GM23248 (cell line): ENCODE results near the gene PCK2.

Experiments
- EZH2 ChIP-seq: fragments of 200-600 bp; sonication (generic); IDR thresholded peaks from 2 replicates; pipeline ENCODE4 v1.6.1; 2018; ENCODE audit warnings: antibody characterized with exemption, mild to moderate bottlenecking; ENCODE audit not compliant: insufficient read depth, poor library complexity, severe bottlenecking
- EZH2phosphoT487 ChIP-seq: fragments of 200-600 bp; sonication (generic); IDR thresholded peaks from 2 replicates; pipeline ENCODE4 v1.6.1; 2018; ENCODE audit warnings: antibody characterized with exemption, moderate library complexity, mild to moderate bottlenecking, low read depth; ENCODE audit not compliant: insufficient read depth

DNA sequence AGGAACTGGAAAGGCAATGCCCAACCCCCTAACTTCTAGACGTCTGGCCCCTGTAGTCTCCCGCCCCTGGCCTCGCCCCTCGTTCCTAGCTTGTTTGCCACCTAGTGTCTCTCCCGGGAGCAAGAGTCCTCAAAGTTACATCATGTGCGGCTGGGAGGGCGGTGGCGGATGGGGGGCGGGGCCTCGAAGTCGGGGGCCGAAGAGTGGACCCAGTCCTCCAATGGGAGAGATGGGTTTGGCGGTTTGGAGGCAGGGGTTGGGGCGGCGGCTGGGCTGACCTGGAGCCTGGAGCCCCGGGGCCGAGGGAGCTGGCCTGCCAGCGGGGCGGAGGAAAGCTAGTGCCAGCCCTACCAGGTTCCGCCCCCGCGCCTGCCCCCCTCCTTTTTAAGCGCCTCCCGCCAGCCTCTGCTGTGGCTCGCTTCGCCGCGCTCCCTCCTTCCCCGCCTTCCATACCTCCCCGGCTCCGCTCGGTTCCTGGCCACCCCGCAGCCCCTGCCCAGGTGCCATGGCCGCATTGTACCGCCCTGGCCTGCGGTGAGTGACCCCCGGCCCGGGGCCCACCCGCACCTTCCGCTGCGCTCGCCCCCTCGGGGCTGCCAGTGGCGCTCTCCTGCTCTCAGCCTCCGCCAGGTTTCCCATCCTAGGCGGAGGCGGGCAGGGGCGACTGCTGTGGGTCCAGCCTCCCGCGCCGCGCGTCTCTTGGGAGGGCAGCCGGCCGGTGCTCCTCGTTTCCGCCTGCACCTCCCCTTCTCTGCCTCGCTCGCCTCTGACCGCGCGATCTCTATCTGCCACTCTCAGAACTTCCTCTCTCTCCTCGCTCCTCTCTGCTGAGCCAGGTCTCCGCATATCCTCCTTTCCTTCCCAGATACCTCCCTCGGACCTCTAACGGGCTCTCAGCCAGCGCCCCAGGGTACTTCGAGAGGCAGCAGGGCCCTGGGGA, at the start of gene PCK2:
- TF ChIP-seq EZH2 (no peak), EZH2phosphoT487 (no peak)
